ENCODE measurements around the gene OR52A1.

DNA sequence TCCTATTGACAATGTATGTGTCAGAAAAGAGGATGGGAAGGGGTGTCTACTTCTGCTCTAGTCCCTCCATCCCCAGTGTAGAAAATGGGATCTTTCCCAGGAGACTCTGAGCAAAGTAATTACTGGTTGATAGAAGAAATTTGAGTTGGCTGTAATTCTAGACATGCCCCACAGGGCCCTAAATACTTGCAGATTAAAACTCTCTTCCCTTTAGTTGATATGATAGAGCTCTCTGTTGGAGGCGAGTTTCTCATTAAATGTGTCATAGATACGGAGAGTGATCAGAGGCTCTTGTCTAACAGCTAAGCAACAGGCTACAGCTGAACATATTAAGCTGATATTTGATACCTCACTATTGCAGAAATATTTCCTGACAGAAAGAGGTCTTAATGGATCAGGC is 52.3 kb downstream of the OR52A1 start:
- TF ChIP-seq EZH2 (IDR thresholded peaks at IDR 0.05), result no peak
- no peak for TF ChIP-seq POLR2AphosphoS5 (IDR thresholded peaks at IDR 0.05; ENCODE audit: borderline replicate concordance, low read depth, low read length)

Data from SK-N-MC (cell line).